Measurements from ENCODE around the gene NAGS. TPM values are rescaled to one million over a fixed set of nuclear protein-coding genes. Genes with fewer than 3 reads are reported as not detected.
"Not testable (repeated sequence)": the region's sequence is repeated elsewhere in the genome, so short reads cannot be mapped to it uniquely, and the experiment has no call there.

The NAGS gene
- total RNA-seq, 2 donors from 2014 or later = 0.21 to 0.42 TPM

DNA sequence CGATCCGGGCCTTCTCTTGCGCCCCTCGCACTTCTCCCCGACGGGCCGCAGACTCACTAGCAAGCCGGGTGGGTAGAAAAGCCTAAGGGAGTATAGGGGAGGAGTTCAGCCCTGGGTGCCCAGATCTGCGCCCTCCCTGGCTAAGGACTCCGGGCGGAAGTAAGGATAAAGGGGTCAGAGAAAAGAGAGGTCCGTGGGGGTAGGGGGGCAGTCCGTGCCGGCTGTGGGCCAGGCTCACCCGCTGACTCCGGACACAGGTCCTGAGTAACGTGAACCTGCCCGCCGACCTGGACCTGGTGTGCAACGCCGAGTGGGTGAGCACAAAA, 1.8 kb downstream of the NAGS start:
- DNase-seq (no peak), ATAC-seq (peak; percentile 18)
- peak overlapping the region; percentile 54 for H3K27ac Mint-ChIP-seq
- H3K27me3 Mint-ChIP-seq = no peaks in the 10 kb centered on the region
- peaks cover 2% of the 10 kb centered on the region for H3K36me3 Mint-ChIP-seq (ENCODE audit: low read depth)
- H3K4me3 Mint-ChIP-seq = peak overlapping the region; percentile 94
- H3K4me1 Mint-ChIP-seq = peaks cover 21% of the 10 kb centered on the region
- no peaks in the 10 kb centered on the region for H3K9me3 ChIP-seq (ENCODE audit: control insufficient read depth, low read length, poor library complexity, severe bottlenecking)

DNA sequence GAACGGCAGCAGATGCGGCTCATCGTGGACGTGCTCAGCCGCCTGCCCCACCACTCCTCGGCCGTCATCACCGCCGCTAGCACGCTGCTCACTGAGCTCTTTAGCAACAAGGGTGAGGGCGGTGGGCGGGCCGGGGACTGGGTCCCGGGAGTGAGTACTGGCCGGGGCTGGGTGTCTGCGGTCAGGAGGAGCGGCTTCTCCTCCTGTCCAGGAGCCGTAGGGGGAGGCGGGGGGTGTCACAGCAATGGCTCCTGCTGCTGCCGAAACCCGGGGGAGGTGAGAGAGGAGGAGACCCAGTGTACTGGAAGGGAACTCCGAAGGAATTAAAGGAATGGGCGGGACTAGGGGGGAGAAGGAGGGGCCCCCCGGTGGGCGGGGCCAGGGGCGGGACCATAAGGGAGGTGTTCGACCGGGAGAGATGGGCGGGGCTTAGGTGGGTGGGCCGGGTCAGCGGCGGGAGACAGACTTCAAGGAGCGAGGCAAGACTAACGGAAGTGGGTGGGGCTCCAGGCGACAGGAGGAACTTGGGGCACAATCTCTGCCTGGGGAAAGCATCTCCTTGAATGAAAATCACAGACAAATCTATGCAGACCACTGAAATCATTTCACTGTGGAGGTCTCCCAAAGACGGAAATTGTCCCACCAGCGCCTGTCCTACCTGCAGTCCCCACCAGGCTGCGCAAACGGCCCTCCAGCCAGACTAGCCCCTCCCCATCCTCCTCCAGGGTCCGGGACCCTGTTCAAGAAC, 2.4 kb downstream of the NAGS start:
- Mint-ChIP-seq H3K4me1 (peaks cover 24% of the 10 kb centered on the region), H3K27ac (peak overlapping the region; percentile 54), H3K4me3 (peak overlapping the region; percentile 94), H3K27me3 (no peaks in the 10 kb centered on the region), H3K36me3 (ENCODE audit: low read depth) (peaks cover 5% of the 10 kb centered on the region)
- peak; percentile 86 to 98 (median 97) for DNase-seq
- ATAC-seq = peak; percentile 88
- no peaks in the 10 kb centered on the region for H3K9me3 ChIP-seq (ENCODE audit: control insufficient read depth, low read length, poor library complexity, severe bottlenecking)

DNA sequence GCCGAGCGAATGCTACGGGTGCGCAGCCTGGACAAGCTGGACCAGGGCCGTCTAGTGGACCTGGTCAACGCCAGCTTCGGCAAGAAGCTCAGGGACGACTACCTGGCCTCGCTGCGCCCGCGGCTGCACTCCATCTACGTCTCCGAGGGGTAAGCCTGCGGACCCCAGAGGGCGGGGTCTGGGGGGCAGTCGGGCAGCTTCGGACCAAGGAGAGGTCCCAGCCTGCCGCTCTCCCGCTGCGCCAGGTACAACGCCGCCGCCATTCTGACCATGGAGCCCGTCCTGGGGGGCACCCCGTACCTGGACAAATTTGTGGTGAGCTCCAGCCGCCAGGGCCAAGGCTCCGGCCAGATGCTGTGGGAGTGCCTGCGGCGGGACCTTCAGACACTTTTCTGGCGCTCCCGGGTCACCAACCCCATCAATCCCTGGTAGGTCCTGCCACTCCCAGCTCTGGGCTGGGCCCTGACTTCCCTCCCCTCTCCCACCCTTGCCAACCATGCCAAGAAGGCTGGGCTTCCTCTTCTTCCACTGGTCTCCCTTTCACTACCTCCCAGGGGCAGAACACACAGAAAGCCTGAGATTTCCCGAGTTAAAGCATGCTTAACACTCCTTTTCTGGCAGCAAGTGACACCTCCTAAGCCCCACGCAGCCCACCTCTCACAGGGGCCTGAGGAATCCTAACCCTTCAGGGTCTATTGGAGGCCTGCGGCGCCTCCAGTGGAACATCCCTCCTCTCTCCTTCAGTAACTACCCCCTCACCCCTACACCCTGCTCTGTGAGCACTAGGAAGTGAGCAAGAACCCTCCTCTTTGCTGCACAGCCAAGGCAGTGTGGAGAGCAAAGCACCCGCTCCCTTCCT, 3.2 kb downstream of the NAGS start:
- H3K27me3 Mint-ChIP-seq = no peaks in the 10 kb centered on the region
- no peak for ATAC-seq
- DNase-seq = no peak

DNA sequence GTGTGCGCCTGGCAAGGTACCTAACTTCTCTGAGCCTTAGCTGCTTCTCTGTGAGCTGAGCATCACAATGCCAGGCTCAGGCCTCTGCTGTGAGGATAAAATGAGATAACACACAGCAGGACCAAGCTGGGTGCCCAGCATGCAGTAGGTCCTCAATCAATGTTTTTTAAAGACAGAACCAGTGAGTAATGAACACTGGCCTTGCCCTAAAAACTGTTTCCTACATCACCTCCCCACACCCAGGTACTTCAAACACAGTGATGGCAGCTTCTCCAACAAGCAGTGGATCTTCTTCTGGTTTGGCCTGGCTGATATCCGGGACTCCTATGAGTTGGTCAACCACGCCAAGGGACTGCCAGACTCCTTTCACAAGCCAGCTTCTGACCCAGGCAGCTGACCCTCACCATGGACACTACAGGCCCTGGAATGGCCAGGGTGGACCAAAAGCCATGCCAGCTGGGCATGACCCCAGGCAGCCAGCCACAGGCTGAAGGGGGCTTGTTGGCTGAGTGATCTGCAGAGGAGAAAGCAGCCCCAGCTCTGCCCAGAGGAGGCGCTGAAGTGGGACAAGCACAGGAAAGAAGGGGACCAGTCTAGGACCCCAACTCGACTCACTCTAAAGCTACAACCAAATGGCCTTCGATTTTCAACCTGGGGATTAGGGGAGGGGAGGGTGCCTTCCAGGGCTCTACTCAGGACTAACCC, 3.9 kb downstream of the NAGS start:
- no peak for ATAC-seq
- Mint-ChIP-seq H3K4me3 (peak overlapping the region; percentile 94), H3K36me3 (ENCODE audit: low read depth) (peaks cover 5% of the 10 kb centered on the region), H3K27ac (peak overlapping the region; percentile 92), H3K27me3 (no peaks in the 10 kb centered on the region), H3K4me1 (peaks cover 24% of the 10 kb centered on the region)
- DNase-seq = no peak
- H3K9me3 ChIP-seq (ENCODE audit: control insufficient read depth, low read length, poor library complexity, severe bottlenecking) = no peaks in the 10 kb centered on the region

More for the DNA sequence above, 3.2 kb downstream of the NAGS start:
- no peaks in the 10 kb centered on the region for H3K9me3 ChIP-seq (ENCODE audit: control insufficient read depth, low read length, poor library complexity, severe bottlenecking)
- Mint-ChIP-seq H3K36me3 (ENCODE audit: low read depth) (peaks cover 5% of the 10 kb centered on the region), H3K27ac (peak overlapping the region; percentile 92), H3K4me1 (peaks cover 24% of the 10 kb centered on the region), H3K4me3 (peak overlapping the region; percentile 94)

GRCh38 chr17:44010966-44011647, 6.7 kb downstream of the NAGS start:
- Mint-ChIP-seq H3K27me3 (no peaks in the 10 kb centered on the region), H3K36me3 (ENCODE audit: low read depth) (peaks cover 8% of the 10 kb centered on the region), H3K4me1 (peaks cover 23% of the 10 kb centered on the region), H3K27ac (peak overlapping the region; percentile 9), H3K4me3 (no peak overlapping the region)
- ATAC-seq (no peak), DNase-seq (no peak)
- no peaks in the 10 kb centered on the region for H3K9me3 ChIP-seq (ENCODE audit: control insufficient read depth, low read length, poor library complexity, severe bottlenecking)

DNA sequence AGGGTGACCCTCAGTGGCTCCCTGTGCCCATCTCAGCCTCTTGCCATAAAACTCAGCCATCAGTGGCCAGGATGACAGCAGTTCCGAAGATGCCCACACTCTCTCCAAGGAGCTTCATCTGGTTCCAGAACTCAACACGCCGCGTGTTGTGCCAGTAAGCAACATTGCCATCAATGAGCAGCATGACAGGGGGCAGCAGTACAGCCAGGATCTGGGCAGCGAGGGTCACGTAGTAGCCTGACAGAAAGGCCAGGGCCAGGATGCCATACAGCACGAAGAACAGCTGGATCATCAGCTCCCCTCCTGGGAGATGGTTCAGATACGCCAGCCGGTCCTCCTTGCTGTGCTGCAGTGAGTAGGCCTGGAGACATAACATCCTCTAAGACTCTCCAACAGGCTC, 7.5 kb downstream of the NAGS start:
- no peak for ATAC-seq

DNA sequence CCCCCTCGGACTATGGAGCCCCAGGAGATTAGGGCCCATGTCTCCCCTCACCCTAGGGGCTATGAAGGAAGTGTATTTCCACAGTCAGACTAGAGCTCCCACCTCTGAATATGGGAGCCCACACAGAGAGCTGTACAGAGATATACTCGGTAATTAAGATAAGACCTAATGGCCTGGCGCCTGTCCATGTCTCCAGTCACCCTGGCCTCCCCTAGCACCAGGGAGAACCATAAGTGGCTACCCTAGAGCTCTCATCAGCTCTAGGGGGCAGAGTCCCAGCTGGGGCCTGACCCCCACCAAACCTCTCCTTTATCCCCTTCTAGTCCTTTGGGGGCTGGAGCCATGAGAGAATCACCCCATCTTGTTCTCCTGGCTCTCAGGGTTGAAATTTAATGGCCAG, 8.0 kb downstream of the NAGS start:
- DNase-seq (no peak), ATAC-seq (no peak)
- Mint-ChIP-seq H3K4me3 (no peak overlapping the region), H3K36me3 (ENCODE audit: low read depth) (peaks cover 8% of the 10 kb centered on the region), H3K27ac (peak overlapping the region; percentile 56), H3K27me3 (no peaks in the 10 kb centered on the region), H3K4me1 (peaks cover 17% of the 10 kb centered on the region)
- H3K9me3 ChIP-seq (ENCODE audit: control insufficient read depth, low read length, poor library complexity, severe bottlenecking) = no peaks in the 10 kb centered on the region

More for the DNA sequence above, 7.5 kb downstream of the NAGS start:
- no peaks in the 10 kb centered on the region for H3K9me3 ChIP-seq (ENCODE audit: control insufficient read depth, low read length, poor library complexity, severe bottlenecking)
- Mint-ChIP-seq H3K36me3 (ENCODE audit: low read depth) (peaks cover 8% of the 10 kb centered on the region), H3K4me3 (no peak overlapping the region), H3K27ac (no peak overlapping the region), H3K4me1 (peaks cover 18% of the 10 kb centered on the region), H3K27me3 (no peaks in the 10 kb centered on the region)
- DNase-seq = no peak

- peak overlapping the region; percentile 56 for H3K27ac Mint-ChIP-seq
- peaks cover 8% of the 10 kb centered on the region for H3K36me3 Mint-ChIP-seq (ENCODE audit: low read depth)
- peaks cover 14% of the 10 kb centered on the region for H3K4me1 Mint-ChIP-seq
- H3K9me3 ChIP-seq (ENCODE audit: control insufficient read depth, low read length, poor library complexity, severe bottlenecking) = no peaks in the 10 kb centered on the region
- peak overlapping the region; percentile 15 for H3K4me3 Mint-ChIP-seq
- no peak for ATAC-seq
- DNase-seq = no peak
- no peaks in the 10 kb centered on the region for H3K27me3 Mint-ChIP-seq
Measured at GRCh38 chr17:44012874-44013273, 8.5 kb downstream of the NAGS start.

DNA sequence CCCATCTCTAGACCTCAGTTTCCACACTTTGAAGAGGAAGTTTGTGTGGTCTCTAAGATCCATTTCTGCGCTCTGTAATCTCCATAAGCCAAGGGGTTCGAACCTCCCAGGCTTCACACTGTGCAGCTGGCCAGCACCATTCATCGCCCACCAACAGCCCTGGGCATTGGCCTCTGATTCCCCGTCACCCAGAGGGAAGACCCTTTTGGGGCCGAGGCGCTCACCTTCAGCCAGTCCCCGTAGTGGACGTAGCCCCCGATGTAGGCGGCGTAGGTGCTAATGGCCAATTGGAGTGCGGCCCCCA, 9.7 kb downstream of the NAGS start:
- H3K4me1 Mint-ChIP-seq = peaks cover 7% of the 10 kb centered on the region
- ATAC-seq (no peak), DNase-seq (no peak)
- H3K36me3 Mint-ChIP-seq (ENCODE audit: low read depth) = peaks cover 8% of the 10 kb centered on the region
- no peaks in the 10 kb centered on the region for H3K27me3 Mint-ChIP-seq
- peak overlapping the region; percentile 96 for H3K27ac Mint-ChIP-seq
- peak overlapping the region; percentile 100 for H3K4me3 Mint-ChIP-seq
- no peaks in the 10 kb centered on the region for H3K9me3 ChIP-seq (ENCODE audit: control insufficient read depth, low read length, poor library complexity, severe bottlenecking)

GRCh38 chr17:44014437-44015172, 10.2 kb downstream of the NAGS start, which contains the start of gene TMEM101:
TSS of gene TMEM101 (minus strand) at chr17:44014963. CDS start at chr17:44014952, 11 bp downstream.
- ATAC-seq (peak; percentile 100), DNase-seq (peak; percentile 76 to 78 (median 77))
- peaks cover 8% of the 10 kb centered on the region for H3K36me3 Mint-ChIP-seq (ENCODE audit: low read depth)
- H3K27me3 Mint-ChIP-seq = no peaks in the 10 kb centered on the region
- H3K27ac Mint-ChIP-seq = peak within 1 kb of the TSS; percentile 96
- H3K4me1 Mint-ChIP-seq = peaks cover 7% of the 10 kb centered on the region
- H3K4me3 Mint-ChIP-seq = peak within 1 kb of the TSS; percentile 100
- no peaks in the 10 kb centered on the region for H3K9me3 ChIP-seq (ENCODE audit: control insufficient read depth, low read length, poor library complexity, severe bottlenecking)

DNA sequence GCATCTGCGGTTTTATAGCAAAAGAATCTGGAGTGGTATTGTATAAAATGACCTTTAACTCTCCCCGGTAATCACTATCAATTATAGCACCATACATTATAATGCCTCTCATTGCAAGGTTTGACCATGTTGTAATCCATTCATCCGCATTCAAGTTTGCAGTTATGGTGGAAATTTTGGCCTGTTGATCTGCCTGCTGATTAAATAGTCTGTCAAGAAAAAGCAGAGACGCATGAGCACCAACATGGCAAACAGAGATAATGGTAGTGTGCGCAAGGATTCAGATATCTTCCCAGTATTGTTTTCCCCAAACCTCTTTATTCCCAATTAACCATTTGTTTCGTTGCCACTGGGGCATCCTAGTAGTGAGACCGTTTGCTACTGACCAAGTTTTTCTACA, 16.8 kb downstream of the NAGS start:
- not testable (repeated sequence) for H3K27ac Mint-ChIP-seq; H3K36me3 Mint-ChIP-seq (ENCODE audit: low read depth); H3K27me3 Mint-ChIP-seq; ATAC-seq; H3K4me3 Mint-ChIP-seq; H3K4me1 Mint-ChIP-seq; H3K9me3 ChIP-seq (ENCODE audit: control insufficient read depth, low read length, poor library complexity, severe bottlenecking); DNase-seq

- Mint-ChIP-seq H3K27me3 (no peaks in the 10 kb centered on the region), H3K4me1 (no peaks in the 10 kb centered on the region), H3K4me3 (no peak overlapping the region), H3K36me3 (ENCODE audit: low read depth) (no peaks in the 10 kb centered on the region), H3K27ac (no peak overlapping the region)
- H3K9me3 ChIP-seq (ENCODE audit: control insufficient read depth, low read length, poor library complexity, severe bottlenecking) = no peaks in the 10 kb centered on the region
- DNase-seq = no peak
- ATAC-seq = no peak
Measured at GRCh38 chr17:44022246-44022645, 17.8 kb downstream of the NAGS start.
